Glutamatergic neuron (in vitro differentiated cells): ENCODE measurements around the gene MOG. TPM values are rescaled to one million over a fixed set of nuclear protein-coding genes. Genes with fewer than 3 reads are reported as not detected.

Source experiments
- DNase-seq: peaks from one replicate; pipeline ENCODE4 v3.0.0; 2022
- H3K27ac Mint-ChIP-seq: one replicate; pipeline ENCODE4 v1.8.0; 2020; ENCODE audit warnings: mild to moderate bottlenecking, mixed read lengths, inconsistent platforms; ENCODE audit not compliant: unreplicated experiment
- H3K27me3 Mint-ChIP-seq: one replicate; pipeline ENCODE4 v1.8.0; 2020; ENCODE audit warnings: mild to moderate bottlenecking, moderate library complexity, mixed read lengths, inconsistent platforms; ENCODE audit not compliant: unreplicated experiment
- H3K36me3 Mint-ChIP-seq: one replicate; pipeline ENCODE4 v1.8.0; 2020; ENCODE audit warnings: mild to moderate bottlenecking, mixed read lengths, inconsistent platforms; ENCODE audit not compliant: unreplicated experiment
- H3K4me1 Mint-ChIP-seq: one replicate; pipeline ENCODE4 v1.8.0; 2020; ENCODE audit warnings: mild to moderate bottlenecking, low read depth, mixed read lengths, inconsistent platforms; ENCODE audit not compliant: unreplicated experiment
- H3K4me3 Mint-ChIP-seq: one replicate; pipeline ENCODE4 v1.8.0; 2020; ENCODE audit warnings: mild to moderate bottlenecking, mixed read lengths, inconsistent platforms; ENCODE audit not compliant: unreplicated experiment
- H3K9me3 Mint-ChIP-seq: one replicate; pipeline ENCODE4 v1.8.0; 2020; ENCODE audit warnings: mild to moderate bottlenecking, moderate library complexity, mixed read lengths, inconsistent platforms; ENCODE audit not compliant: unreplicated experiment
- total RNA-seq: library from RNA; stranded (reverse); fragmentation: NEBNext Ultra II Directional; extraction: Animal tissue kit (Norgen Biotek cat#: 25700); gene quantifications from one replicate; pipeline ENCODE4 v1.2.1, GENCODE V29; 2021; ENCODE audit not compliant: unreplicated experiment
- TF ChIP-seq, protein P1 (sequence below): fragments of 200-600 bp; sonication (generic); IDR thresholded peaks from one replicate; pipeline ENCODE4 v1.5.0; 2021; ENCODE audit not compliant: partially characterized antibody, unreplicated experiment

The MOG gene
- total RNA-seq, 1 donor from 2014 or later: not detected

DNA sequence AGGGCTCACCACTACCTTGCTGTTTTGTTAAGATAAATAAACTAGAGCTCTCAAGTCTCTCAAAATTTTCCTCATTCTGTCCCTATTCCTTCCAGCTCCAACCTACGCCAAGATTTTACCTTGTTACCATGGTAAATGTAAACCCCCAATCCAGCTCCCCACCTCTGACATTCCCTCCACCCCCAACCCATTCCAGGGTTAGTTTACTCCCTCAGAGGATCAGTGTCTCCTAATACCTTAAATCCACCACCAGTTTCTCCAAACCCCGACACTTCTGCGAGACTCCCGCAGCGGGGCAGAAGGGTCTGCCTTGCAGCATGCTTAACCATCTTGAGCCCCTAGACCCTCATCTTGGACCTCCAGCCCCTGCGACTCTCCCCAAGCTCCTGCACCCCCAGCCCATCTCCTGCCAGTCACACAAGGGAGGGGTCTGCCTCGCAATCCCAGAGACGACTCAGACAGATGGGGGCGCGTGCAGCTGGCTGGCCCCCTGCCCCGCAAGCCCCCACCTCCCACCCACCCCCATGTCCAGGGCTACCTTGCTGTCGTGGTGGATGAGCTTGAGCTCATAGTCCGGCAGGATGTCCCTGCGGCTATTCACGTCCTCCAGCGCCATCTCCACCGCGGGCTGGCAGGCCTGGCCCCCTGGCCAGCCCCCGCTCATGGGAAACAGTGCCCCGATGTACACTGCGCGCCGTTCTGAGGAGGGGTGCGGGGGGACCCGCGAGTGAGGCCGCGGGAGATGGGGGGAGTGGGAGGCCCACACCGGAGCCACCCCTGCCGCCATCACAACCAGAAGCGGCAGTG lies 29.7 kb upstream of the MOG start:
- DNase-seq: no peak
- Mint-ChIP-seq H3K4me1 (peaks cover 39% of the 10 kb centered on the region), H3K9me3 (peaks cover 15% of the 10 kb centered on the region)

DNA sequence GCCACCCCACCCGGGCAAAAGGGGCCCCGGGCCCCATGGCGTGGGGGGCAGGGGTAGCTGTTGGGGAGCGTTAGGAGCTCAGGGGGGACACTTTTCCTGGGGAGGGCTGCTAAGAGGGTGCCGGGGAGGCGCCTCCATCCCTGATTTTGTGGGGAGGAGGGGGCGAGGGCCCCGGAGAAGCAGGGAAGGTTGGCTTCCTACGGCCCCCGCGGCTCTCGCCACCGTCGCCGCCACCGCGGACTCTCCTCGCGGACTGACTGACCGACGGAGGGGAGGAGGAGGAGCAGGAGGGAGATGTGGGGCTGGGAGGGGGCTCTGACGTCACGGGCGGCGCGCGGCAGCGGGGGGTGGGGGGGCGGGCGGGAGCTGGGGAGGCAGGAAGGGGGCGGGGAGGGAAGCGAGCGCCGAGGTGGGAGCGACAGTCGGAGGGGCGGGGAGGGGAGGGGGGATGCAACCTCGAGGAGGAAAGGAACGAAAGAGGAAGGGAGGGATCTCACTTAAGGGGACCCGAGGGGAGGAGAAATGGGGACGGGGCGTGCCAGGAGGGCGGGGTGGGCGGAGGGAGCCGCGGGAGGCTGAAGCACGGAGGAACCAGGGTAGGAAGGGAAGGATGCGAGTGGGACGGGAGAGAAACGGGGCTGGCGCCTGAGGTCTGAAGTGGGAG lies 29.0 kb upstream of the MOG start:
- H3K36me3 Mint-ChIP-seq: peaks cover 40% of the 10 kb centered on the region

More for the DNA sequence above, 29.7 kb upstream of the MOG start:
- Mint-ChIP-seq H3K36me3 (peaks cover 42% of the 10 kb centered on the region), H3K27ac (peak overlapping the region; percentile 25), H3K4me3 (peak overlapping the region; percentile 79), H3K27me3 (peaks cover 18% of the 10 kb centered on the region)
- TF ChIP-seq, protein P1, sequence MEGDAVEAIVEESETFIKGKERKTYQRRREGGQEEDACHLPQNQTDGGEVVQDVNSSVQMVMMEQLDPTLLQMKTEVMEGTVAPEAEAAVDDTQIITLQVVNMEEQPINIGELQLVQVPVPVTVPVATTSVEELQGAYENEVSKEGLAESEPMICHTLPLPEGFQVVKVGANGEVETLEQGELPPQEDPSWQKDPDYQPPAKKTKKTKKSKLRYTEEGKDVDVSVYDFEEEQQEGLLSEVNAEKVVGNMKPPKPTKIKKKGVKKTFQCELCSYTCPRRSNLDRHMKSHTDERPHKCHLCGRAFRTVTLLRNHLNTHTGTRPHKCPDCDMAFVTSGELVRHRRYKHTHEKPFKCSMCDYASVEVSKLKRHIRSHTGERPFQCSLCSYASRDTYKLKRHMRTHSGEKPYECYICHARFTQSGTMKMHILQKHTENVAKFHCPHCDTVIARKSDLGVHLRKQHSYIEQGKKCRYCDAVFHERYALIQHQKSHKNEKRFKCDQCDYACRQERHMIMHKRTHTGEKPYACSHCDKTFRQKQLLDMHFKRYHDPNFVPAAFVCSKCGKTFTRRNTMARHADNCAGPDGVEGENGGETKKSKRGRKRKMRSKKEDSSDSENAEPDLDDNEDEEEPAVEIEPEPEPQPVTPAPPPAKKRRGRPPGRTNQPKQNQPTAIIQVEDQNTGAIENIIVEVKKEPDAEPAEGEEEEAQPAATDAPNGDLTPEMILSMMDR: no peak

DNA sequence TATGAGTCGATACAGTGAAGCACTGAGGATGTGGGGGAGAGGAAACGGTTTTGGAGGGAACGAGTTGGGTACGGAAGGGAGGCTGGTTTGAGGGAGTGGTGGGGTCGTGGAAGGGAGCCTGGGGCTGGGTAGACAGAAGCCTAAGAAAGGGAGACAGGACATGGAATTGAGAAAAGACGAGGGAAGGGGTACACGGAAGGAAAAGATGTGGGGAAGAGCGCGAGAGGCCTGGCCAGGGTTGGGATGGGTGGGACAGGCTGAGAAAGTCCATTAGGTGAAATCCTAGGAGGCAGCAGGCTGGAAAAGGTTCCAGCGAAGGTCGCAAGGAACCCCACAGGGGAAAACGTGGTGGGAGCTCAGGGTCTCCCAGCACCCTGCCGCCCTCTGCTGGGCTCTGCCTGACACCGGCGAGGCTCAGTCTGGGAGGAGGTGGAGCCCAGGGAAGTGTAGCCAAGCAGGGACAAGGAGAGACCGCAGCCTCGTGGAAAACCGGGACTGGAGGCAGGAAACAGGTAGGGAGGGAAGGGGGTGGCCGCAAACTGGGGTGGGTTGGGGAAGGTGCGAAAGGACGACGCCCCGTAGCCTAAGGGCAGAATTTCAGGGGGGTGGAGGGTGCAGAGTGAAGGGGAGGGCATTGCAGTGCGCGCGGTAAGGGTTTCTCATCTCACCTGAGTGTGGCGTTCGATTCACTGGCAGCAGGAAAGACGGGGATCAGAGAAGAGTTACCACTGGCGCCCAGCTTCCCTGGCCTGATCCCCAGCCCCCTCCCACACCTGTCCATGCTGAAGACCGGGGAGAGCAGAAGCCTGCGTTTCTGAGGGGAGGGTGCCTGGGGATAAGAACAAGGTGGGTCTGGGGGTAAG lies 28.2 kb upstream of the MOG start:
- TF ChIP-seq, protein P1: peak; percentile 42

More for the DNA sequence above, 29.0 kb upstream of the MOG start:
- Mint-ChIP-seq H3K4me3 (peak overlapping the region; percentile 94), H3K4me1 (peaks cover 38% of the 10 kb centered on the region), H3K9me3 (peaks cover 12% of the 10 kb centered on the region), H3K27ac (no peak overlapping the region), H3K27me3 (peaks cover 17% of the 10 kb centered on the region)
- TF ChIP-seq, protein P1: no peak
- DNase-seq: peak; percentile 72

DNA sequence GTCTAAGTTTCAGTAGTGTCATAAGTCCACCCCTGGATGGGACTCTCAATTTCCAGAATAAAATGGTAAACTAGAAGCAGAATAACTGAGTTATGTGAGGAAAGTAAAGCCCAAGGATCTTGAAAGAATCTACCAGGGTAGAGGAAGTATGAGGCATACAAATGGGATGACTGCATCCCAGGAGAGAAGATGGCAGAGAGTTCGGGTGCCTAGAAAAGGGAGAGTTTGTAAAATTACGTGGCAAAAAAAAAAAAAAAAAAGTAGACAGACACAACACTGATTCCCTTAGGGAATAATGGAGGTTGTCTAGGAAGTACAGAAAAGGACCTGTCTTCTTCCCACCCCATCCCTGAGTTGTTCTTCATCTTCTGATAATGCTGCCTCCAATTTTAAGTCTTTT lies 27.3 kb upstream of the MOG start:
- DNase-seq: no peak
- TF ChIP-seq, protein P1: no peak
- Mint-ChIP-seq H3K36me3 (peaks cover 25% of the 10 kb centered on the region), H3K27me3 (peaks cover 24% of the 10 kb centered on the region), H3K27ac (peak overlapping the region; percentile 3), H3K9me3 (peaks cover 16% of the 10 kb centered on the region), H3K4me3 (peak overlapping the region; percentile 94), H3K4me1 (peaks cover 38% of the 10 kb centered on the region)

More for the DNA sequence above, 28.2 kb upstream of the MOG start:
- Mint-ChIP-seq H3K27me3 (peaks cover 22% of the 10 kb centered on the region), H3K9me3 (peaks cover 11% of the 10 kb centered on the region), H3K4me1 (peaks cover 38% of the 10 kb centered on the region), H3K27ac (peak overlapping the region; percentile 48), H3K36me3 (peaks cover 32% of the 10 kb centered on the region), H3K4me3 (peak overlapping the region; percentile 94)
- peak; percentile 92 for DNase-seq
